GM12872 (cell line): ENCODE results near the gene FREM3.

Experiments used
- CTCF ChIP-seq: IDR thresholded peaks from 3 replicates; pipeline ENCODE4 v1.5.1; 2011; ENCODE audit warnings: low read depth, mild to moderate bottlenecking, low read length, moderate library complexity; ENCODE audit not compliant: insufficient read depth

The FREM3 gene

GRCh38 chr4:143581331-143581946, 119.0 kb downstream of the FREM3 start:
- no peak for TF ChIP-seq CTCF

GRCh38 chr4:143575331-143575730, 125.1 kb downstream of the FREM3 start:
- TF ChIP-seq CTCF: no peak

GRCh38 chr4:143564472-143564871, 136.0 kb downstream of the FREM3 start:
- TF ChIP-seq CTCF: no peak

GRCh38 chr4:143559757-143560147, 140.7 kb downstream of the FREM3 start:
- peak; percentile 34; the same call in 2 of the 3 replicates for TF ChIP-seq CTCF

- TF ChIP-seq CTCF: peak; percentile 79
These were observed 141.4 kb downstream of the FREM3 start for GRCh38 chr4:143558823-143559756.

GRCh38 chr4:143558286-143558685, 142.2 kb downstream of the FREM3 start:
- no peak for TF ChIP-seq CTCF

- TF ChIP-seq CTCF: no peak
These were observed 144.8 kb downstream of the FREM3 start for GRCh38 chr4:143555676-143556075.
